NCI-H526 treated with DMSO at 0.1 percent for 48 hours (cell line): ENCODE results near the gene PCSK2.
"Not testable (repeated sequence)": the region's sequence is repeated elsewhere in the genome, so short reads cannot be mapped to it uniquely, and the experiment has no call there.

ENCODE experiments used
- DNase-seq: peaks from one replicate; lab custom pipeline; 2025; lab: John Stamatoyannopoulos, UW

Gene PCSK2, protein sequence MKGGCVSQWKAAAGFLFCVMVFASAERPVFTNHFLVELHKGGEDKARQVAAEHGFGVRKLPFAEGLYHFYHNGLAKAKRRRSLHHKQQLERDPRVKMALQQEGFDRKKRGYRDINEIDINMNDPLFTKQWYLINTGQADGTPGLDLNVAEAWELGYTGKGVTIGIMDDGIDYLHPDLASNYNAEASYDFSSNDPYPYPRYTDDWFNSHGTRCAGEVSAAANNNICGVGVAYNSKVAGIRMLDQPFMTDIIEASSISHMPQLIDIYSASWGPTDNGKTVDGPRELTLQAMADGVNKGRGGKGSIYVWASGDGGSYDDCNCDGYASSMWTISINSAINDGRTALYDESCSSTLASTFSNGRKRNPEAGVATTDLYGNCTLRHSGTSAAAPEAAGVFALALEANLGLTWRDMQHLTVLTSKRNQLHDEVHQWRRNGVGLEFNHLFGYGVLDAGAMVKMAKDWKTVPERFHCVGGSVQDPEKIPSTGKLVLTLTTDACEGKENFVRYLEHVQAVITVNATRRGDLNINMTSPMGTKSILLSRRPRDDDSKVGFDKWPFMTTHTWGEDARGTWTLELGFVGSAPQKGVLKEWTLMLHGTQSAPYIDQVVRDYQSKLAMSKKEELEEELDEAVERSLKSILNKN

DNA sequence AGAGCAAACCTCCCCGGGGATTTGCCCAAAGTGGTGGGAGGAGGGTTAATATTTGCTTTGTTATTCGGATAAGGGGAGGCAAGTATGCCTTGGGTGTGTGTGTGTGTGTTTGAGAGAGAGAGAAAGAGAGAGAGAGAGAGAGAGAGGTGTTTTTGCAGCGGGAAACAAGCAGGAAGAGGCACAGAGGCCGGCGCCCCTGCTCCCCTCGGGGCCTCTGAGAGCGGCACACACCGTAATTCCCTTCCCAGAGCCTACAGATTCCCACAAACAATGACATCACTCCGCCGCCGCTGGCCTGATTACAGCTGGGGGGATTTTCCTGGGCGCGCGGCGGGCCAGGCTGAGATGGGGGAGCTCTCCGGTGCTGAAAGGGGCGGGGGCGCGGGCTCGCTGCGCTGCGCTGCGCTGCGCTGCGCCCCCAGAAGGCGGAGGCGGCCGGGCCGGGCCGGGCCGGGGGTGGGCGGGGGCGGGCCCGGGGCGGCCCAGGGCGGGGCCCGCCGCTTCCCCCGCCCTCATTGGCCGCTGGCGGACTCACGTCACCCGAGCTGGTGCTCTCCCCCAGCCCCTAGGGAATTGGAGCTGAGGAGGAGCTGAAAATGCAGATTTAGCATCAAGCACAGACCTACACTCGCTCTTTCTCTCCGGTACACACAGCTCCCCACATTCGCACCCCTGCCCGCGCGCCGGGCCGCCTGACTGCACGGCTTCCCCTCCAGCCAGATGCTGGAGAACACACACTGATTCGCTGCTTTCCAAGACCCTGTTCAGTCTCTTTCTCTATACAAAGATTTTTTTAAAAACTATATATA is at the start of gene PCSK2:
Gene PCSK2, plus strand, starts transcription at position 631 of the 809 bp plus-strand sequence. CDS start 266 bp downstream, outside the sequence.
- DNase-seq, result peak; percentile 52

DNA sequence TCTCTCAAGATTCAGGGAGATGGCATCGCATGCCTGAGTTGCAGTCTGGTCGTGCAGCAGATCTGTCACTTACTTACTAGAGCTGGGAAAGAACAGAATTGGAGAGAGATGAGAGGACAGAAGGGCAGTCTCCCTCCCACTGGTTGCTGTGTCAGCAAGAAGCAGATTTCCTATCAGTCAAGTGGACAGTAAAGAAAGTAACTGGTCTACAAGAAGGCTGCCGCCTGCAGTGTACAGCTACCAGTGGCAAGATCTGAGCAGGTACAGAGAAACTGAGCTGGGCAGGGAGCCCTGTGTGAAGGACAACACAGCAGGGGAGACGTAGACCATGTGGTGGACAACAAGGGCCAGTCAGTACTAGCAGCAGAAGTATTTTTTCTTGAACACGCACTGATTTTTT is 49.5 kb upstream of the PCSK2 start:
- DNase-seq, result no peak

DNA sequence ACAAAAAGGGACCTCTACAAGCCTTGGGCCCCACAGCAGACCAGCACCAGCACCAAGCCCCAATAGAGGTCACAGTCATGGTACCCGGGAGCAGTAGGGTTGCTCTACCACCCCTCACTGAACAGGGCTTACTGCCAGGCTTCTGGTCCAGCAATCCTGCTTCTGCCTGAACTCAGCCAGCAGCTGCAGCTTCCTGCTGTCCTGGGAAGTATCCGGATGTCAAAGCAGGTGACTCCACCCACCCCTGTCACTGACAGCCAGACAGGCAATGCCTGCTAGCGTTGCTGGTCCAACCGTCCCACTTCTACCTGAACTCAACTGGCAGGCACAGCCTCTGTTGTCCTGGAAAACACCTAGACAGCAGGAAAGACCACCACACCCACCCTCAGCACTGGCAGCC is 47.0 kb upstream of the PCSK2 start:
- no peak for DNase-seq

DNA sequence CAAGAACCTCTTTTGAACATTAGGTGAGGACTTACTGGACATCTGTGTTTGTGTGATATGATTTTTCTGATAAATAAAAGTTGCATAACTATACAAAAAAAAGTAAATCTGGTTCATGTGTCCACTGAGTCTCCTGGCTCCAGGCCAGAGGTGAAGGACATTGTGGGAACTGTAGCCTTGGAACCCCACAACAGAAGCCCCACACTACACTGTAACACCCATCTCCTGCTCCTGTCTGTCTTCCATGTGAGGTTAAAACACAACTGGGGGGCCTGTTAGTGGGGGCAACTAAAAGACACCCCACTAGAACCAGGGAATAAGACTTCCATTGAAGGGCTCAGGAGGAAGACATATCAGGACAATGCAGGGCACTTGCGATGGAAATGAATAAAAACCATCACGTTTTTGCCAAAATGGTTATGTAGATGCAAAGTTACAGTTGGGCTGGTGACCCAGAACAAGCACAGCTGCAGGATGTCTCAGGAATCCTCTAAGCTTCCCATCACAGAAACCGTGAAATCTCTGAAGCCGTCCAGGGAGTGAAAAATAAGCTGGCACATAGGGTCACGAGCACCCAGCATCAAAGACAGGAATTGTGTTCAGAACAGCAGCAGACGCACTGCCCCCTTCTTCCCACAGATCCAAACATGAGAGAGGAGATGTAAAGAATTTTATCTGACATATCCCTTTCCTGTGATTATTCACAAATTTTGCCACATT is 36.7 kb upstream of the PCSK2 start:
- DNase-seq, result no peak

DNA sequence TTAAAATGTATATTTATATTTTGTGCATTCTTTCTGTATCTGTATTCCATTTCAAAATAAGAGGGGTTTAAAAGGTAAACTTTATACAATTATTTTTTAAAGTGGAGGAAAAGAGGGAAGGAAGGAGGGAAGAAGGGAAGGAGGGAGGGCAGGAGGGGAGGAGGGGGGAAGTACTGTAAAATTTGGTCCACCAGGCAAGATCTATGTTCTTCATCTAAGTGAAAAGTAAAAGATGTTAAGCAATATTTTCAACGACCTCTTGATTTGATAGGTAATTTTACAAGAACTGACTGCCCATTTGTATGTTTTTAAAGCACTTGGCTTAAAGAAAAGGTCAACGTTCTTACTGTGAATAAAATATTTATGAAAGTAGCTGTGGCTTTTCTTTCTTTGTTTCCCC is 29.8 kb upstream of the PCSK2 start:
- DNase-seq, result no peak

DNA sequence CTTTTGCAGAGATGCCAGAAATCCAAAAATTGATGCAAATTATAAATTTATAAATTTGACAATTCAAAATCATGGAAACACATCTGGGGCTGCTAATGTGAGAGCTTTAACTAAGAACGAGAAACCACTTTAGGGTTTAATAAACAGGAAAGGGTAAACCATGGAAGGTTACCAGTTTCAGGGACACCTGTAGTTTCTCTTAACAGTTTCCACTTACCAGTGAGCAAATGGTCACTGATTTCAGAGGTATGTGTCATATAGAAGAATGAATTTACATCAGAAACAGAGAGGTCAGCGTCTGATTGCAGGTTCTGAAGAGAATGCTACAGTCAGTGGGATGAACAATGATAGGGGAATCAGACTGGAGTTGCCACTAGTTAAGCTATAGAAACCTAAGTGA is 24.8 kb upstream of the PCSK2 start:
- DNase-seq, result no peak

DNA sequence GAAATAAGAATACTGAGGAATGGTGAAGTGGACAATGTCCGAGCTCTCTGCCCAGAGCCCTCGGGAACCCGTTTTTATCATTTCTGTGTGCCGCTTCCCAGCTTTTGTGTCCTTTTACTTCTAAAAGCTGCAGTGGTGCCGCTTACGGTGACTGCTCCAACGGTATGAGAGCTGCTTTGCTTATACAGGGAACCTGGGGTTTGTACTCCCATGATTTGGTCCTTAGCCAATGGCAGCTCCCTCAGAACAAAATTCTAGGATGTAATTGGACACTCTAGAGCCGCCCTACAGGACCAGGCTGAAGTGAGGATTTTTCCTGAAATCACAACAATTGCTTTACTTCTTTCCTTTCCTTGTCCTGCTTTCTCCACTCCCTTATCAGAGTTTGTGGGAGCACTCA is 24.2 kb upstream of the PCSK2 start:
- DNase-seq, result no peak

DNA sequence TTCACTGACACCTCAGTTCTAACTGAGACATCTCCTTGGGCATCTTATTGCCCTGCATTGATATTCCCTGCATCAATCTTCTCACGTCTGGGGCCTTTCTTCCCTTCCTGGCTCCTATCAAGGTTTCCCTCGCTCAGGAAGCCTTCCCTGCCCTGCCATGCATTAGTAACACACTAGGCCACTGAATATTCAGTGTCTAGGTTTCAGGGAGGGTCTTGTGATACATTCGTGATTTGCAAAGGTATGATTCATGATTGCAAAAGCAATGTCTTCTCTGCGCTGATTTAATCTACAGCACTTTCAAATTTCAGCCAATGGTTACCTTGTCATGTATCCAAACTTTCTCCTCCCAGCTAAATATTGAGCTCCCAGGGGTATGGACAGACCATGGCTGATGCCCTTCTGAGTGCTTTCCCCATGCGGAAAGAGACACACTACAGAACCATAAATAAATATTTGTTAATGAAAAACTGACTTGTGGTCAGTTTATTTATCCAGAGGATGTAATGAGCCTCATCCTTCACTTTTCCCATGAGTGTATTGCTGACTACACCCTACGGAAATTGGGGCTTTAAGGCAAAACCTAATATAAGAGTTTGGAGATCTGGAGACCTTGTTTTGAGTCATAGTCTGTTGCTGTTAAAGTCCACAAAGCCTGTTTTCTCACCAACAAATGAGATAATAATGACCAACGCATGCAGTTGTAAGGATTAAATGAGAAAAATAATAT is 21.6 kb upstream of the PCSK2 start:
- no peak for DNase-seq

DNA sequence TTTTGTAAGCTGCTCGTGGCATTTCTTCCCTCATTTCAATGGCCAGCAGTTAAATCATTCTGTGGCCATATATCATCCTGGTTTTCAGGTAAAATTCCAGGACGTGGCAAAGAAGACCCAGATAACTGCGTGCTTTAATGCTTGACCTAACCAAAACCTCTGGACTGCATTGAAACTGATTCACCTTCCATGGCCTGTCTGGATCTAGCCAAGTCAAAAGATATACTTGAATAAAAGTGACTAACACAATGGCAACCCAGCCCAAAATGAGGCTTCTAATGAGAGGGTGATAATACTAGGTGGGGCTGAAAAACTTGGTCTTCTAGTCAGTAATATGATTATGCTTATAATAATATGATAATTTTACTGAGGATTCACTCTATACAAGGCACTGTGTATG is 16.5 kb upstream of the PCSK2 start:
- DNase-seq, result no peak

DNA sequence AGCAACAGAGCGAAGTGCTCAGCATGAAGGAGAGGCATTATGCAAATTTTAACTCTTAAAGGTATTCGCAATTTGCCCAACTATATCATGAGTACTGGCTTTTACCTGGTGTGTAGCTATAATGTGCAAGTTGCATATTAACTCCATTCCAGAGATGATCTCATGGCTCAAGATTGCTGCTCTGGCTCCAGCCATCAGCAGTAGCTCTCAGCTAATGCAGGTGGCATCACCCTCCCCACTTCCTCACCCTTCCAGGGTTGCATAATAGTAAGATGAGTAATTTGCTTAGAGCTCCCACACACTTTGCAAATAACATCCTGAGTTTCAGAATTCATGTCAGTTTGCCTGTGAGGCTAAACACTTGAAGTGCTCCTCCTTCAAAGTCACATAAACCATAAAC is 15.9 kb upstream of the PCSK2 start:
- DNase-seq, result no peak

DNA sequence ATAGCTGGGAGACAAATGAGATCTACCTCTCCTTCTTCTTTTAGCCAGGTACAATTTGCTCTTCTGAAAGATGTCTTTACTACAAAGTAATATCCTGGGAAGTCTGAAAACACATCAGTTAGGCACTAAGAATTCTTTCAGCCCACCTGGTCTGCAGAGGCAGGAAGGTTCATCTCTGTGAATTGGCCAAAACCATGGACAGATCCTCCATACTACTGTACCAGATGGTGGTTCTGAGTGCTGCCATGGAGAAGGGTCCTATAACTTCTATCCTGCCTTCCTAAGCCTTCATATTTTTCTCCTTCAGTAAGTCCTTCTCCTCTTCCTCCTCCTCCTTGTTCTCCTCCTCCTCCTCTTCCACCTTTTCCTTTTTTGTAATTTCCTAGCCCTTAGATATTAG is 11.7 kb upstream of the PCSK2 start:
- DNase-seq, result no peak

DNA sequence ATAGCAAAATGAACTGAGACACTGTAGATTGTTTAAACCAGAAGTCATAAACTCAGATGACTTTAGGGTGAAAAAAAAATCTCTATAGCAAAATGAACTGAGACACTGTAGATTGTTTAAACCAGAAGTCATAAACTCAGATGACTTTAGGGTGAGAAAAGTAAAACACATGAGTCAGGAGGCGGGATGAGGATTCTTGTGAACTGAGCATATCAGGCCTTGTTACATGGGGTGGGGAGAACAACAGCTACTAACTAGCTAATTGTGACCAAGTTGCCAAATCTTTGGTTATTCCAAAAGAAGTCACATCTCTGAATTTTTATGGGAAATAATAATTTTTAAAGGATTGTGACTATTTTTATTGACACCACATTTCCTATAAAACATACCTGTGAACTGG is 7.0 kb upstream of the PCSK2 start:
- not testable (repeated sequence) for DNase-seq

DNA sequence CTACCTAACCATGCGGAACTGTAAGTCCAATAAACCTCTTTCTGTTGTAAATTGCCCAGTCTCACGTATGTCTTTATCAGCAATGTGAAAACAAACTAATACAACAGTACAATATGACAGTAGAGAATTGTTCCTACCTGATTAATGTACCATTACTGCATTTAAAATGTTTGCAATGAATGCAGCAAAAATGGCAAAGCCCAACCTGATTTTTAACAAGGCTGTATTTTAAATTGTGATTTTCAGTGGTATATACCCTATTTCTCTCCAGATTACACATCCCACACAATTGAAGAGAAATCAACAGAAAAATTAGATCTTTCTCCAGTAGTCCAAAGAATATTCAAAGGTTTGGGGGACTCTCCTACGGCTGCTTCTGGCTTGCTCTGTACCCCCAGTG is 3.3 kb upstream of the PCSK2 start:
- no peak for DNase-seq

DNA sequence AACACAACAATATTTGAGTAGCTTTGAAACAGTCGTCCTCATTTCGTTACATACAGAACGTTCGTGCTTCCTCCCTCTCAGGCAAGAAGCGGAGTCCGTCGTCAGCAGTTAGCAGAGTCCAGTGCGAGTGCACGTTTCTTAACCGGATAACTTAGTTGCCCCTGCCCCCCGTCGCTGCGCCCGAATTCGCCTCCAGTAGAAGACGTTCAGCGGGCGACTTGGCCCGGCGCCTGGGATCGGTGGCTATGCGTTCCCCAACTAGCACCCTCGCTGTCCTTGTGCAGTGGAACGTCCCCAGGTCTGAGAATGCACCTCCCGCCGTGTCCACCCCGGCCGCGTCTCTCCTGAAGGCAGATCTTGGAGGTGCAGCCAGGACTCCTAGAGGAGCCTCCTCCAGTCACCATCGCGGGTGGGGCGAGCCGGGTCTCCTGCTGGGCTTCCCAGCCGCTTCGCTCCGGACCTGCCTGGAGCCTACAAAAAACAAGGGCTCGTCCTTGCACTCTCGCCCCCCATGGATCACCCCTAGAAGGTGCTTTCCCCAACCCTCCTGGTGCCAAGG is 910 bp upstream of the PCSK2 start:
- DNase-seq, result no peak

DNA sequence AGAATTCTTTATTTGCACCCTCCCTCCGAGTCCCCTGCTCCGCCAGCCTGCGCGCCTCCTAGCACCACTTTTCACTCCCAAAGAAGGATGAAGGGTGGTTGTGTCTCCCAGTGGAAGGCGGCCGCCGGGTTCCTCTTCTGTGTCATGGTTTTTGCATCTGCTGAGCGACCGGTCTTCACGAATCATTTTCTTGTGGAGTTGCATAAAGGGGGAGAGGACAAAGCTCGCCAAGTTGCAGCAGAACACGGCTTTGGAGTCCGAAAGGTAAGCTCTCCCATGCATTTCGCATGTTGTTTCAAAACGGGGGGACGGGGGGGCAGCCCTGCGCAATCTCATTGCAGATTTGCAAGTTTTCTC is 357 bp downstream of the PCSK2 start:
- no peak for DNase-seq

DNA sequence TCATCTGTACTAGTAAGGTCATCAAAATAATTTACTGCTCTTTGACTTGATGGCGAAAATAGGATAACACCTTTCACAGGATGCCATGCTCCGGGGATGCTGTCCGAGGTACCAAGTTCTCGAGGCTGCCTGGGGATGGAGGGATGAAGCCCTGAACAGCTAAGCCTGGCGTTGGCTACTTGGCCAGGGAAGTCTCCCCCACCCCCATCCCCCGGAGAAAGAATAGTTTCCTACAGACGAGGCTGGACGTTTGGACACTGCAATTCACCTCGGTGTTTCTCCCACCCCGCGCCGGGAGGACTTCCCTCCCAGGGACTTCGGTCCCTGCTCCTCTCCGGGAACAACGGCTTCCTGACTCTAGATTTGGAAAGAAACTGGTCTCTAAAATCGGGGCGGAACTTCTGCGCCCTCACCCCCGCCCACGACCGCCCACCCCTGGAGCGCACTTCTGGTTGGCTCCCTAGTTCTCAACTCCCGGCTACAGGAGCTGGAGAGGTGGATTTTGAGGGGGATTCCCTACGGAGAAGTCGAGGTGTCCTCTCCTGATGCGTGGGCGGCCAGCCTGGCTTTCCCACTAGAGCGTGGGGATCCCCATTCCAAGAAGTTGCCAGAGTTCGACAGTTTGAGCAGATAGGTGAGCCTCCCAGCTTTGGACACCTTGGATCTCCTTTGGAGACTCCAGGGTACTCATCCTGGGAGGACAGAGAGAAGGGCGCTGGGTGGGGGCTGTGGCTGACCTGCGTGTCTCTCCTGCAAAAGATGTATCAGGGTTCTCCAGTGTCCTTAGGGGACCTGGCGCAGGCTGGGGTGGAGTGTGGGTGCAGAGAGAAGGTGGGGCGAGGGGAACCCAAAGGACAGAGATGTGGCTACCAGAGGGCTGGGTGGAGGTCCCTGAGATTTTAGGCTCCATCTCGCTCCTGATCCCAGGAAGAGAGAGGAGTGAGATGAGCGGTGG is 1.1 kb downstream of the PCSK2 start:
- no peak for DNase-seq

DNA sequence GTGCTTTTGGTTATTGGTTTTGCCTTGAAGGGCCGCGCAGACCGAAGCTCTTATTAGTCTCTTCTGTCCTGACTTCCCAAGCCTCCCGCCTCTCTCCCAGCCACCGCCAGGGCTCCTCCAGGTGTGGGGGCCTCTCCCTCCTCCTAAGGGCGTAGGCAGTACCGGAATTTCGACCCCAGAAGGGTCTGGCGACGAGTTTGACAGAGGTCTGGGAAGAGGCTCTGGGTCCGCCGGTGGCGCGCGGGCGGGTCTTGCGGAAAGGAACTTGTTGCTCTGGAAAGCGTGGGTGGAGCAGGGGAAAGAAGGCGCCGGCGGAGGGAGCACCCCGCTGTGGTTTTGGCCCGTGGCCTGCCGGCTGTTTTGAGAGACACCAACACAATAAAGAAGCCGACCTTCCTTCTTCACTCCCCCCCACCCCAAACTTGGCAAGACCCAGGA is 1.8 kb downstream of the PCSK2 start:
- DNase-seq, result no peak

DNA sequence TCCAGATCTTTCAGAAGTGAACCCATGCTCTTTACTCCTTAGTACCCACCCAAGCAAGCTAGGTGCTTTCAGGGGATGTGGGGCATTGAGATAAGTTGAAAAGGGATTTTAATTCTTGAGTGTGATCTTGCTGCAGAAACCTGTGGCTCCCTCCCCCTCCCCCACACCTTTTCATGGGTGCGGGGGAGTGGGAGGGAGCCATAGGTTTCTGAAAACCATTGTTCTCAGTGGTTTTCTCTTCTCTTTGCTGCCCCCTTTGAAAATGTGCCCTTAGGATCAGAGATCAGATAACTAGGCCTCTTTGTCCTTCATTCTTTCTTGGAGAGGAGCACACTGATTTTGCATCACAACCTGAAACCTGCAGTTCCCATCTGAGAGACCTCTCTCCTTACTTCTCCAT is 2.4 kb downstream of the PCSK2 start:
- DNase-seq, result no peak

DNA sequence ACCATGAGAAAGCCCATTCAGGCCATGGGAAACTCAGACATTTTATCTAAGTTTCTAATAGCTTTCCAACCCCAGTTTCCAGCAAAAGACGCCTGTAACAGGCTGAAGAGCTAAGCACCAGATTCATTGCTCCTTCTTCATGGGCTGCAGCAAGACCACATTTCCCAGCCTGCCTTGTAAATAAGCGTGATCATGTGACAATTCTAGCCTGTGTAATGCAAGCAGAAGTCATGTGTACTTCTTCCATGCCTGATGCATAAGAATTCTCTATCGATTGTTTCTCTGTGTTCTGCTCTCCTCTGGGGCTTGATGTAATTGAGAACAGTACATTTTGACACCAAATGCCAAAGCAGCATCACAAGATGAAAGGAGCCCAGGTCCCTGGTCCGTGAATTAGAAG is 6.8 kb downstream of the PCSK2 start:
- no peak for DNase-seq

DNA sequence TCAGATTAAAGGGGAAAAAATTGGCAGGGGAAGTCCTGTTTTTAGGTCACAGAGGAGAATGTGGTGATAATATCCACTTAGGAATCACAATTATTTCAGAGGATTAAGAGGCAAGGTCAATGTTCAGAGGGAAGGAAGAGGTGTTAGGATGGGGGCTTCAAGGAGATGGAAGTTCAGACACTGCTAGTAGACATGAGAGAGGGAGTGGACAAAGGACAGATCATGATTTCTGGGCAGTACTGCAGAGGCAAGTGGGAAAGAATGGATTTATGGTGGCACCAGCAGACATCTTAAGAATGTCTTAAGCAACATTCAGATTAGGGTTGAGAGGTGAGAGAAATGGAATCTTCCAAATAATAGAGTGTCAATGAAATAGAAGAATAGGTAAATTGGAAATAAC is 9.9 kb downstream of the PCSK2 start:
- DNase-seq, result no peak
